HEK293 (cell line): Measurements from ENCODE around the gene NEK1.

ENCODE experiments used
- CTCF ChIA-PET: fragments of 350-600 bp; formaldehyde crosslinking; extraction: SDS; loops from one replicate; lab custom pipeline; 2021; ENCODE audit warnings: antibody characterized with exemption; lab: Yijun Ruan, JAX
- POLR2A ChIA-PET: fragments of 300-600 bp; formaldehyde crosslinking; extraction: SDS; loops from one replicate; lab custom pipeline; 2020; ENCODE audit warnings: antibody characterized with exemption, inconsistent platforms; lab: Yijun Ruan, JAX
- H3K27ac ChIP-seq: fragments of 200-500 bp; sonication (Bioruptor generic); 2 replicates; pipeline ENCODE4 v1.5.1; 2014; ENCODE audit warnings: low read depth, low read length, control low read depth, inconsistent platforms; ENCODE audit errors: extremely low read depth
- H3K36me3 ChIP-seq, 2 experiments: fragments of 200-500 bp in 1 of 2; sonication (Bioruptor generic) in 1 of 2; 1 replicate in 1 of 2; 2 replicates in 1 of 2; pipeline ENCODE4 v1.5.1; 2014 to 2017; ENCODE audit warnings: inconsistent platforms in 2 of 2, low read length in 2 of 2; ENCODE audit not compliant: control insufficient read depth in 2 of 2, insufficient read depth in 1 of 2
- H3K4me1 ChIP-seq: fragments of 200-500 bp; sonication (Bioruptor generic); 2 replicates; pipeline ENCODE4 v1.5.1; 2014; ENCODE audit warnings: mild to moderate bottlenecking, low read length, inconsistent platforms; ENCODE audit not compliant: control insufficient read depth, insufficient read depth
- H3K4me3 ChIP-seq: 2 replicates; pipeline ENCODE4 v1.5.1; 2011; ENCODE audit warnings: low read depth, mild to moderate bottlenecking, control low read depth, low read length, moderate library complexity
- H3K9me3 ChIP-seq: fragments of 200-500 bp; sonication (Bioruptor generic); 2 replicates; pipeline ENCODE4 v1.5.1; 2014; ENCODE audit warnings: low read depth, low read length, inconsistent platforms; ENCODE audit not compliant: control insufficient read depth, insufficient read depth
- GLI2 ChIP-seq: fragments of 450-650 bp; formaldehyde crosslinking; IDR thresholded peaks from 2 replicates; pipeline ENCODE4; 2017; ENCODE audit warnings: missing biosample characterization, missing genetic modification characterization, low read depth, borderline replicate concordance
- INSM2 ChIP-seq: fragments of 450-650 bp; formaldehyde crosslinking; IDR thresholded peaks from 2 replicates; pipeline ENCODE4 v1.5.1; 2016; ENCODE audit warnings: missing biosample characterization, missing genetic modification characterization
- MEIS1 ChIP-seq: sonication (generic); formaldehyde crosslinking; IDR thresholded peaks from 2 replicates; pipeline ENCODE4 v1.8.1; 2022; ENCODE audit warnings: missing genetic modification reagents, mild to moderate bottlenecking, borderline replicate concordance
- PRDM4 ChIP-seq: fragments of 450-650 bp; formaldehyde crosslinking; IDR thresholded peaks from 2 replicates; pipeline ENCODE4 v1.5.1; 2017; ENCODE audit warnings: missing biosample characterization, missing genetic modification characterization
- SETDB1 ChIP-seq: IDR thresholded peaks from one replicate; pipeline ENCODE4 v1.6.1; 2017; ENCODE audit warnings: mild to moderate bottlenecking, low read length, moderate library complexity, mixed read lengths; ENCODE audit not compliant: insufficient read length
- SP3 ChIP-seq: fragments of 450-650 bp; formaldehyde crosslinking; IDR thresholded peaks from 2 replicates; pipeline ENCODE4 v1.5.1; 2016; ENCODE audit warnings: missing biosample characterization, missing genetic modification characterization
- ZNF10 ChIP-seq: fragments of 450-650 bp; formaldehyde crosslinking; IDR thresholded peaks from 2 replicates; pipeline ENCODE4 v1.5.1; 2017; ENCODE audit warnings: missing biosample characterization, missing genetic modification characterization
- ZNF132 ChIP-seq: fragments of 450-650 bp; formaldehyde crosslinking; IDR thresholded peaks from 2 replicates; pipeline ENCODE4 v1.5.1; 2017; ENCODE audit warnings: missing biosample characterization, missing genetic modification characterization, borderline replicate concordance
- ZNF146 ChIP-seq: fragments of 450-650 bp; formaldehyde crosslinking; IDR thresholded peaks from 2 replicates; pipeline ENCODE4 v1.5.1; 2016; ENCODE audit warnings: missing biosample characterization, missing genetic modification characterization
- ZNF16 ChIP-seq: fragments of 450-650 bp; formaldehyde crosslinking; IDR thresholded peaks from 2 replicates; pipeline ENCODE4 v1.5.1; 2016; ENCODE audit warnings: low read depth, missing biosample characterization, missing genetic modification characterization
- ZNF184 ChIP-seq: fragments of 450-650 bp; IDR thresholded peaks from 2 replicates; pipeline ENCODE4 v1.5.1; 2018; ENCODE audit warnings: missing biosample characterization, mild to moderate bottlenecking, missing genetic modification characterization
- ZNF248 ChIP-seq: fragments of 450-650 bp; formaldehyde crosslinking; IDR thresholded peaks from 2 replicates; pipeline ENCODE4 v1.5.1; 2017; ENCODE audit warnings: missing biosample characterization, missing genetic modification characterization
- ZNF292 ChIP-seq: fragments of 450-650 bp; formaldehyde crosslinking; IDR thresholded peaks from 2 replicates; pipeline ENCODE4 v1.5.1; 2016; ENCODE audit warnings: low read depth, missing biosample characterization, missing genetic modification characterization, borderline replicate concordance
- ZNF341 ChIP-seq: fragments of 450-650 bp; formaldehyde crosslinking; IDR thresholded peaks from 2 replicates; pipeline ENCODE4; 2016; ENCODE audit warnings: low read depth, missing biosample characterization, missing genetic modification characterization
- ZNF513 ChIP-seq: fragments of 450-650 bp; IDR thresholded peaks from 2 replicates; pipeline ENCODE4 v1.5.1; 2018; ENCODE audit warnings: missing biosample characterization, missing genetic modification characterization
- ZNF561 ChIP-seq: fragments of 450-650 bp; IDR thresholded peaks from 2 replicates; pipeline ENCODE4 v1.5.1; 2018; ENCODE audit warnings: missing biosample characterization, missing genetic modification characterization, borderline replicate concordance
- ZNF596 ChIP-seq: fragments of 450-650 bp; IDR thresholded peaks from 2 replicates; pipeline ENCODE4 v1.5.0; 2018; ENCODE audit warnings: missing biosample characterization, mild to moderate bottlenecking, missing genetic modification characterization, moderate library complexity
- ZNF610 ChIP-seq: fragments of 450-650 bp; formaldehyde crosslinking; IDR thresholded peaks from 2 replicates; pipeline ENCODE4 v1.5.1; 2016; ENCODE audit warnings: missing biosample characterization, missing genetic modification characterization, borderline replicate concordance
- ZNF621 ChIP-seq: fragments of 450-650 bp; formaldehyde crosslinking; IDR thresholded peaks from 2 replicates; pipeline ENCODE4 v1.5.1; 2017; ENCODE audit warnings: missing biosample characterization, missing genetic modification characterization
- ZNF660 ChIP-seq: fragments of 450-650 bp; IDR thresholded peaks from 2 replicates; pipeline ENCODE4 v1.5.1; 2018; ENCODE audit warnings: missing biosample characterization, mild to moderate bottlenecking, missing genetic modification characterization
- ZNF664 ChIP-seq: fragments of 450-650 bp; formaldehyde crosslinking; IDR thresholded peaks from 2 replicates; pipeline ENCODE4 v1.5.1; 2016; ENCODE audit warnings: missing biosample characterization, missing genetic modification characterization
- ZNF747 ChIP-seq: fragments of 450-650 bp; formaldehyde crosslinking; IDR thresholded peaks from 2 replicates; pipeline ENCODE4 v1.5.1; 2016; ENCODE audit warnings: missing biosample characterization, missing genetic modification characterization
- ZNF777 ChIP-seq: fragments of 450-650 bp; formaldehyde crosslinking; IDR thresholded peaks from 2 replicates; pipeline ENCODE4 v1.5.1; 2017; ENCODE audit warnings: missing biosample characterization, missing genetic modification characterization, borderline replicate concordance

Gene NEK1

GRCh38 chr4:169630069-169630468, 17.7 kb upstream of the NEK1 start:
- ChIA-PET POLR2A (no interaction called here), CTCF (no interaction called here)
- TF ChIP-seq SETDB1 (no peak), ZNF660 (tag by site-specific recombination) (no peak), ZNF248 (tag by site-specific recombination) (no peak), ZNF747 (tag by site-specific recombination) (no peak), ZNF621 (tag by site-specific recombination) (no peak), ZNF341 (tag by site-specific recombination) (no peak), MEIS1 (CRISPR knock-in tag) (no peak), ZNF10 (tag by site-specific recombination) (no peak)
- Histone ChIP-seq H3K4me1 (peaks cover 3% of the 10 kb centered on the region; the same call in 1 of the 2 replicates), H3K4me3 (no peak overlapping the region), H3K36me3 (no peaks in the 10 kb centered on the region), H3K9me3 (no peaks in the 10 kb centered on the region), H3K27ac (no peak overlapping the region)

GRCh38 chr4:169628579-169628978, 16.2 kb upstream of the NEK1 start:
- CTCF ChIA-PET: no interaction called here
- no peak overlapping the region for H3K27ac ChIP-seq
- no peaks in the 10 kb centered on the region for H3K9me3 ChIP-seq
- POLR2A ChIA-PET: no interaction called here
- H3K36me3 ChIP-seq: no peaks in the 10 kb centered on the region
- TF ChIP-seq ZNF184 (tag by site-specific recombination) (no peak), SP3 (tag by site-specific recombination) (no peak), ZNF132 (tag by site-specific recombination) (no peak), PRDM4 (tag by site-specific recombination) (no peak), ZNF561 (no peak), ZNF146 (tag by site-specific recombination) (no peak), ZNF610 (tag by site-specific recombination) (no peak), INSM2 (tag by site-specific recombination) (no peak), ZNF513 (no peak), ZNF292 (tag by site-specific recombination) (no peak), ZNF16 (tag by site-specific recombination) (no peak), ZNF596 (tag by site-specific recombination) (no peak), ZNF777 (tag by site-specific recombination) (no peak), GLI2 (tag by site-specific recombination) (no peak), ZNF664 (no peak)
- no peaks in the 10 kb centered on the region for H3K4me1 ChIP-seq
- H3K4me3 ChIP-seq: no peak overlapping the region
